CD14-positive monocyte (primary cell): Measurements from ENCODE around the gene TUT1. TPM values are rescaled to one million over a fixed set of nuclear protein-coding genes. Genes with fewer than 3 reads are reported as not detected.
"Not testable (repeated sequence)": the region's sequence is repeated elsewhere in the genome, so short reads cannot be mapped to it uniquely, and the experiment has no call there.

Experiments used
- DNase-seq, 3 donors: peaks; one replicate each; pipeline ENCODE4 v3.0.0-alpha.2; 2011 to 2022
- H2AFZ ChIP-seq: 2 replicates; pipeline ENCODE4 v1.6.0; 2012; ENCODE audit warnings: mild to moderate bottlenecking, low read depth, low read length, inconsistent platforms; ENCODE audit not compliant: insufficient read depth, poor library complexity, severe bottlenecking
- H3K27ac ChIP-seq, 2 donors: 1 replicate in 1 of 2; 2 replicates in 1 of 2; pipeline ENCODE4 v1.5.1; 2012 to 2013; ENCODE audit warnings: low read length in 2 of 2, control low read depth in 1 of 2, inconsistent platforms in 1 of 2, low read depth in 1 of 2, mild to moderate bottlenecking in 1 of 2
- H3K27me3 ChIP-seq, 2 donors: one replicate each; pipeline versions ENCODE4 v1.6.0 to v1.6.1; 2011 to 2013; ENCODE audit warnings: low read length in 2 of 2; ENCODE audit not compliant: control insufficient read depth in 2 of 2, insufficient read depth in 2 of 2
- H3K36me3 ChIP-seq, 2 donors: replicated peaks in 1 of 2; 1 replicate in 1 of 2; 2 replicates in 1 of 2; pipeline versions ENCODE4 v1.5.1 to v1.6.1; 2012 to 2013; ENCODE audit warnings: low read length in 2 of 2, control low read depth in 1 of 2, inconsistent platforms in 1 of 2, mild to moderate bottlenecking in 1 of 2; ENCODE audit not compliant: insufficient read depth in 2 of 2, control insufficient read depth in 1 of 2
- H3K4me1 ChIP-seq, 2 donors: 1 replicate in 1 of 2; 2 replicates in 1 of 2; pipeline versions ENCODE4 v1.5.1 to v1.6.1; 2012 to 2013; ENCODE audit warnings: low read length in 2 of 2, control low read depth in 1 of 2, inconsistent platforms in 1 of 2, mild to moderate bottlenecking in 1 of 2, moderate library complexity in 1 of 2; ENCODE audit not compliant: insufficient read depth in 2 of 2, control insufficient read depth in 1 of 2
- H3K4me2 ChIP-seq: replicated peaks from 2 replicates; pipeline ENCODE3; 2012; ENCODE audit warnings: low read length, moderate library complexity, mild to moderate bottlenecking; ENCODE audit not compliant: poor library complexity, severe bottlenecking; ENCODE audit errors: extremely low read depth
- H3K4me3 ChIP-seq, 3 experiments: fragments of 200-600 bp in 1 of 3; sonication (generic) in 1 of 3; replicated peaks in 1 of 3; 1 replicate in 2 of 3; 2 replicates in 1 of 3; pipeline ENCODE4 v1.5.1; 2011 to 2013; ENCODE audit warnings: low read length in 3 of 3, mild to moderate bottlenecking in 3 of 3, control low read depth in 2 of 3, low read depth in 2 of 3, inconsistent platforms in 1 of 3, moderate library complexity in 1 of 3
- H3K79me2 ChIP-seq: 2 replicates; pipeline ENCODE4 v1.6.0; 2012; ENCODE audit warnings: mild to moderate bottlenecking, control low read depth, inconsistent platforms, low read length, moderate library complexity; ENCODE audit not compliant: insufficient read depth
- H3K9ac ChIP-seq: 2 replicates; pipeline ENCODE4 v1.6.0; 2017; ENCODE audit warnings: low read length, mild to moderate bottlenecking; ENCODE audit not compliant: insufficient read depth, poor library complexity, severe bottlenecking
- H3K9me3 ChIP-seq, 2 donors: replicated peaks in 1 of 2; 1 replicate in 1 of 2; 2 replicates in 1 of 2; pipeline versions ENCODE4 v1.5.1 to v1.6.1; 2012 to 2013; ENCODE audit warnings: low read length in 2 of 2, control low read depth in 1 of 2; ENCODE audit not compliant: control insufficient read depth in 1 of 2, insufficient read depth in 1 of 2
- H4K20me1 ChIP-seq: 2 replicates; pipeline ENCODE4 v1.6.0; 2012; ENCODE audit warnings: mild to moderate bottlenecking, low read length, control low read depth, moderate library complexity; ENCODE audit not compliant: insufficient read depth
- H3K27ac Mint-ChIP-seq, 7 donors: one replicate each; pipeline ENCODE4 v1.8.0; 2020; ENCODE audit warnings: mild to moderate bottlenecking in 7 of 7, mixed read lengths in 7 of 7, moderate library complexity in 6 of 7, inconsistent platforms in 2 of 7
- H3K27me3 Mint-ChIP-seq, 3 donors: one replicate each; pipeline ENCODE4 v1.8.0; 2021 to 2022; ENCODE audit warnings: low read depth in 3 of 3, mild to moderate bottlenecking in 3 of 3, mixed read lengths in 3 of 3, moderate library complexity in 3 of 3, inconsistent platforms in 1 of 3
- H3K36me3 Mint-ChIP-seq, 2 donors: one replicate each; pipeline ENCODE4 v1.8.0; 2020; ENCODE audit warnings: mixed read lengths in 2 of 2, inconsistent platforms in 1 of 2, mild to moderate bottlenecking in 1 of 2
- H3K4me1 Mint-ChIP-seq: one replicate; pipeline ENCODE4 v1.8.0; 2020; ENCODE audit warnings: mild to moderate bottlenecking, mixed read lengths
- H3K4me3 Mint-ChIP-seq, 2 donors: one replicate each; pipeline ENCODE4 v1.8.0; 2020; ENCODE audit warnings: mild to moderate bottlenecking in 2 of 2, mixed read lengths in 2 of 2, moderate library complexity in 1 of 2
- H3K9me3 Mint-ChIP-seq, 7 donors: one replicate each; pipeline ENCODE4 v1.8.0; 2020 to 2022; ENCODE audit warnings: mixed read lengths in 7 of 7, mild to moderate bottlenecking in 6 of 7, moderate library complexity in 6 of 7, inconsistent platforms in 2 of 7
- CTCF ChIP-seq: fragments of 200-600 bp; IDR thresholded peaks from one replicate; pipeline ENCODE4 v1.8.0; 2022; ENCODE audit warnings: antibody characterized with exemption, mild to moderate bottlenecking
- WGBS: methylation state at CpG from one replicate; pipeline ENCODE4 v1.1.5; 2013; ENCODE audit warnings: missing lambda C conversion rate; ENCODE audit not compliant: insufficient coverage; 5-methylcytosine and 5-hydroxymethylcytosine counted together
- intact Hi-C, 2 donors: fragments of 100-400 bp; cut with micrococcal nuclease; formaldehyde crosslinking; loops; one replicate each; pipeline versions ENCODE4 v1.15.0 to v1.15.1; 2023
- polyA plus RNA-seq, 3 donors: library from polyadenylated mRNA; depleted of rRNA in 1 of 3; unstranded in 2 of 3; stranded (reverse) in 1 of 3; fragments of 300-500 nt in 2 of 3; fragments of >200 nt in 1 of 3; fragmentation: Illumina TruSeq in 2 of 3; gene quantifications; 1 replicate in 2 of 3; 2 replicates in 1 of 3; pipeline ENCODE4 v1.2.3, GENCODE V29; 2012 to 2021

Gene TUT1
- polyA plus RNA-seq, 3 donors, result 1.8 to 16.3 (median 2.1) TPM

GRCh38 chr11:62552485-62553079 is 38.7 kb downstream of the TUT1 start:
- H3K4me3 ChIP-seq, result peak overlapping the region; percentile 0 to 72 (median 9)
- intact Hi-C loops, result loop anchor here (1.0 to 5.0 kb wide), 2 partner anchors 9 to 585 kb away; partner anchors contain the start of gene FTH1 (in 1 of the 2)

GRCh38 chr11:62550478-62550877 is 40.8 kb downstream of the TUT1 start:
- H3K4me3 ChIP-seq, H2AFZ ChIP-seq, DNase-seq, H3K9ac ChIP-seq, H3K4me3 Mint-ChIP-seq, H3K36me3 Mint-ChIP-seq, H3K9me3 Mint-ChIP-seq, H3K9me3 ChIP-seq, H3K4me2 ChIP-seq, H3K27me3 ChIP-seq, H3K36me3 ChIP-seq: not testable (repeated sequence)
- peaks cover 61 to 62% of the 10 kb centered on the region in 2 donors for H3K4me1 ChIP-seq
- H3K27ac Mint-ChIP-seq, result peak overlapping the region; percentile 100
- peak overlapping the region in 1 of 2 donors; percentile 100 for H3K27ac ChIP-seq
- H3K79me2 ChIP-seq, result peaks cover 38% of the 10 kb centered on the region
- H3K27me3 Mint-ChIP-seq, result peaks cover 0 to 35% (median 10%) of the 10 kb centered on the region in 3 donors
- WGBS, result 100% methylated on average over 1 of the region's 2 CpGs
- peaks cover 10% of the 10 kb centered on the region for H4K20me1 ChIP-seq
- peaks cover 68% of the 10 kb centered on the region for H3K4me1 Mint-ChIP-seq
- intact Hi-C loops, result loop anchor here in 1 of 2 donors (5.0 kb wide), 1 partner anchor 583 kb away; the partner anchor contains the start of gene FTH1

More at GRCh38 chr11:62552485-62553079, 38.7 kb downstream of the TUT1 start:
- Mint-ChIP-seq H3K27ac (peak overlapping the region; percentile 100), H3K9me3 (no peaks in the 10 kb centered on the region), H3K4me3 (peak overlapping the region; percentile 70 to 84), H3K27me3 (peaks cover 2 to 28% (median 8%) of the 10 kb centered on the region in 3 donors), H3K4me1 (peaks cover 82% of the 10 kb centered on the region), H3K36me3 (peaks cover 5 to 7% of the 10 kb centered on the region in 2 donors)
- Histone ChIP-seq H2AFZ (no peak overlapping the region), H3K27me3 (no peaks in the 10 kb centered on the region), H3K36me3 (no peaks in the 10 kb centered on the region), H3K4me1 (peaks cover 74 to 75% of the 10 kb centered on the region in 2 donors), H3K9me3 (no peaks in the 10 kb centered on the region), H3K4me2 (peak overlapping the region; percentile 77), H3K9ac (peak overlapping the region; percentile 92), H3K79me2 (peaks cover 25% of the 10 kb centered on the region), H4K20me1 (peaks cover 8% of the 10 kb centered on the region), H3K27ac (peak overlapping the region; percentile 95 to 100)
- WGBS, result 39% methylated on average over 4 of the region's 4 CpGs
- no peak for TF ChIP-seq CTCF
- peak; percentile 65 to 71 (median 66) for DNase-seq
